LoVo (cell line): Measurements from ENCODE around the gene CCDC194.

Experiments
- DNase-seq: peaks from one replicate; pipeline ENCODE4 v3.0.0-alpha.2; 2016; ENCODE audit warnings: low spot score

The CCDC194 gene

GRCh38 chr19:17406046-17406886, 12.3 kb upstream of the CCDC194 start:
- no peak for DNase-seq

DNA sequence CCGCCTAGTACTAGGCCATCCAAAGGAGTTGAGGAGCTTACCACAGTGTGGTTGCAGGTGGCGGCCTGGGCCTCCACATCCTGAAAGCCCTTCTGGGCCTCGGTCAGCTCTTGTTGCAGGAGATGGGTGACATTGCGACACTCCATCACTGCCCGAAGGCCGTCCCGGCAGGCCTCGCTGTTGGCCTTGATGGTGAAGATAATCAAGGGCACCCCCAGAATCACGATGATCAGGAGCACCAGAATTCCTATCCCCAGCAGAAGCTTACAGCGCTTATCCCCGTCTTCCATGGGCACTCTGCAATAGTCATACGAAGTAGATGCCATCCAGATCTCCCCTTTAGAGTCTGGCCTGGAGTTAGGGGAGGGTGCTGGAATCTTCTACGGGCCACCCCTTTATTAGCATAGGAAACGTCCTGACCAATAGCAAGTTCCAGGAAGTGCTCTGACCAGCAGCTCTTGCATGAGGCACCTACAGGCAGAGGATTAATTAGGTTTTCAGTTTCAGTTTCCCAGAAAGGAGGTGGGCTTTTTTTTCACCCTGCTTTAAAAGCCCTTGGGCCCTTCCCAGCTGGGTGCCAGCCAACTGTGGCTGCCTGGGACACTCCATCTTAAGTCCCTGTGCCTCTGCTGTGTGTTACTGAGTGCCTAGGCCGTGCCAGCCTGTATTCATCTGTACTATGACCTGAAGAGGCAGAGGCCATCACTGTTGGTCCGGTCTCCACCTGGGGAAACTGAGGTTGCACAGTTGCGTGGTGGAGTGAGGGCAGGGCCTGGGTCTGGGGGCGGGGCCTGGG, 11.5 kb upstream of the CCDC194 start, which contains the start of gene BST2:
Gene BST2 (minus strand): TSS at position 381 of the 796 bp plus-strand sequence. CDS start 55 bp downstream, at position 326.
- DNase-seq = peak; percentile 92

DNA sequence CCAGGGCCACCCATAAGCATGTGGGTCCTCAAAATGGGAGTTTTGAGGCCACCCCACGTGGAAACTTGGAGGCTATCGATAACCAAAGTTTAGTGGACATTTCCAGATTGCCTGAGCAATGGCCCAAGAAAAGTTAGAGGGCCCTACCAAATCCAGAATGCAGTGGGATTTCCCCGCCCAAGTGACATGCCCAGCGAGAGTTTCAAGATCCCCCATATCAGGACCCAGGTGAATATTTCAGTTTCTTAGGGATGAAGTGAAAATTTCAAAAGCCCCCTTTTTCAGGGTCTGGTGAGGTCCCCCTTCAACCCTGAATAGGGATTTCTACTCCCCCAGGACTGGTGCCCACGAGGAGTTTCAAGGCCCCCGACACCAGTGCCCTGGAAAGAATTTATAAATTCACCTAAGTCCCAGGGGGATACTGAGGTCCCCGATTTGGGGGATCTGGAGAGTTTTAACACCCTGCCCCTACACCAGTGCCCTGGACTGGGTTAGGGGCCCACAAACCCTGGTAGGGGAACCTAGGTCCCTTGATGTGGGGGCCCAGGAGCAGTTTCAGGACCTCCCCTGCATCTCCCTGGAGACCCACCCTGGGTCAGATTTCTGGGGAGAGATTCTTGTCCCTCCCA, 10.7 kb upstream of the CCDC194 start:
- no peak for DNase-seq

DNA sequence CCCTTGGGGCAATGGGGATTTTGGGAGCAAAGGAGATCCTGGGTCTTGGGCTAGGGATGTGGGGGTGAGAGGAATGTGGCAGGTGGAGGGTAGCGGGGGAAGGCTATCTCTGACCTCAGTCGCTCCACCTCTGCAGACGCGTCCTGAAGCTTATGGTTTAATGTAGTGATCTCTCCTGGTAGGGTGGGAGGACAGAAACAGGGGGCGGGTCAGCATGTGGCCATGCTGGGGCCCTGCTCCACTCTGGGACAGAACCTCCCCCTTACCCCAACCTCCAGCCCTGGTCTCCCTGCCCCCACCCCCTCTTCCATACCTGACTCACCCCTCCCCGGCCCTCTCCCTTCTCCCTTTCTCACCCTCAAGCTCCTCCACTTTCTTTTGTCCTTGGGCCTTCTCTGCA, 10.0 kb upstream of the CCDC194 start:
- no peak for DNase-seq

DNA sequence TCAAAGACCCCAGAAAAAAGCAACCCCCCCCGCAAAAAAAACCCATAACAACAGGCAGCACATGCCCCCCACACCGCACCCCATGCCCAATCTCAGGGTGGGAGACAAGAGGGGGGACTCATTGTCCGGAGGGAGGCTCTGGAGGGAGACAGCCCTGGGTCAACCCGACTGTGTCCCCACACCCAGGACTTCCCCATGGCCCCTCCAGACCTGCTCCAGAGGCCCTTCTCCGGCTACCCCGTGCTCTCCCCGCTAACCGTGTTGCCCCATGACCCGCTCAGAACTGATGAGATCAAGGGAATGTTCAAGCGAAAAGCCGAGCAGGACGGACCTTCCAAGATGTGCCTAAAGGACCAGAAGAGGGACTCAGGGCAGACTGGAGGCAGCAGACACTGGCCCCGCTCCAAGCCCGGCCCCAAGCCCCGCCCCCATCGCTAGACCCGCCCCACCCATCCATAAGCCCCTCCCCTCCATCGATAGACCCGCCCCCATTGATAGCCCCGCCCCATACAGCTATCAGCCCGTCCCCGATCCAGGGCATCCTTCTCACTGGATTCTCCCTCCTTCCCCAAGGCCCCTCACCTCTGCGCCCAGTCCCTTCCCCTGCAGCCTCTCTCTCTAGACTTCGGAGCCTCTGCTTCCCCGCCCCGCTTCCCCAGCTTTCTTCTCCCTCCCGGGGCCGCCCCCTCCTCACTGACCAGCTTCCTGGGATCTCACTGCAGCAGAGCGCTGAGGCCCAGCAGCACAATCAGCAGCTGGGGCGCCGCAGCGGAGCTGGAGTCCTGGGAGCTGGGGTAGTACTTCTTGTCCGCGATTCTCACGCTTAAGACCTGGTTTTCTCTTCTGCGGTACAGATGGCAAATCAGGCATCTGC, 9.2 kb upstream of the CCDC194 start:
- no peak for DNase-seq

GRCh38 chr19:17401628-17402027, 7.6 kb upstream of the CCDC194 start:
- DNase-seq = no peak

- no peak for DNase-seq
These were observed 5.0 kb upstream of the CCDC194 start for GRCh38 chr19:17398902-17399527.

DNA sequence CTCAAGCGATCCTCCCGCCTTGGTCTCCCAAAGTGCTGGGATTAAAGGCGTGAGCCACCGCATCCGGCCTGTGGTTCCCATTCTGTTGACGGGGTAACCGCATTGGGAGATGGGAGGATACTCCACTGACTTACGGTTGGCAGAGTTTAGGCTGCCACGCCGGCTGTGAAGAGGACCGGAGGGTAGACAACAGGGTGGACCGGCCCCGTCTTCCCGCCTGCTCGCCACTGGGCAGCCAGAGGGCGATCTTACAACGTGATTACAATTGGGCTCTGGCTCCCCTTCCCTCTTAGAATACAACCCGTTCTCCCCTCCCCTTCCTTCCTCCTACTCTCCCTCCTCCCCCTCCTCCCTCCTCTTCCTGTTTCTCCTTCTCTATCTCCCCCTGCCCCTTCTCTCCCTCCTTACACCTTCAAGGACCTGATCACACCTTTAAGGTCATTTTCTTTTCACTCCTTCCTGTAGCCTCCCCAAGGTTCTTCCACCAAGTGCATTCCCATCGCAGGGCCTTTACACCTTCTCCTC, 957 bp upstream of the CCDC194 start:
- DNase-seq = peak; percentile 27

- no peak for DNase-seq
These were observed 994 bp downstream of the CCDC194 start for GRCh38 chr19:17393002-17393401.

- no peak for DNase-seq
These were observed 2.4 kb downstream of the CCDC194 start for GRCh38 chr19:17391371-17392151.

- DNase-seq = peak; percentile 81
These were observed 3.2 kb downstream of the CCDC194 start for GRCh38 chr19:17390665-17391370.

- DNase-seq = no peak
These were observed 3.9 kb downstream of the CCDC194 start for GRCh38 chr19:17389957-17390664.

DNA sequence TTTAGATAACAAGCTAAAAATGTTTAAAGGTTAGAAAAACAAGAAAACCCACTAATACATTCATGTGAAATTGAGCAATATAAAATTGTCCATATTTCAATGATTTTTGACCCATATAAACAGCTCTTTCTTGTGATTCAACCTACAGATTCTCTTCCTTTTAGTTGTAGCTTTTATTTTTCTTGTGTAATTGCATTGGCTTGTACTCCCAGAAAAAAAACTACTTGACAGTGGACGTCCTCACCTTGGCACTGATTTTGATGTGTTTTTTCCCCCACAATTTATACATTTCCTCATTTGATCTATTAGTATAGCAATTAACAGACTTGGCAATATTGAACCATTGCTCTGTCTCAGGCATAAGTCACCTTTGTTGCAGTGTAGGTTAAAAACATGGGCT, 4.7 kb downstream of the CCDC194 start:
- DNase-seq = no peak

GRCh38 chr19:17385878-17386611, 8.0 kb downstream of the CCDC194 start:
- DNase-seq = peak; percentile 46

GRCh38 chr19:17380426-17381138, 13.4 kb downstream of the CCDC194 start:
- no peak for DNase-seq

DNA sequence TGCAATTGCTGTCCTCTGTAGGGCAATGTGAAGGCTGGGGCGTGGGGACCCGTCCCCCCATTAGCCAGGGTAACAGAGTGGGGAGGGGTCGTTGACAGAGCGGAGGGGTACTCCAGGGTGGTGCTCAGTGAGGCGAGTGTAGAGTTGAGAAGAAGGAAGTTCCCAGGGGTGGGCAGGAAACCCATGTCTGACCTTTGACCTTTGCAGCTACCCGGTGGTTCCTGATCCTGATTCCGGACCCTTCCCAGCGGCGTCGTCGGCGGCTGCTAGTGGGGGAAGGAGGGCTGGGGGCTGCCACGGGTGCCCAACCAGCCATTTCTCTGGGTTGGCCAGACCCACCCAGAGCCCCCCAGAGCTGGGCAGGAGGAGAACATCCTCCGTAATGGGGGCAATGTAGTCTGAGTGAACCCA, 14.8 kb downstream of the CCDC194 start:
- no peak for DNase-seq

GRCh38 chr19:17378271-17378670, 15.7 kb downstream of the CCDC194 start:
- no peak for DNase-seq
